Keratinocyte (primary cell): ENCODE data around the gene PDILT. TPM values are rescaled to one million over a fixed set of nuclear protein-coding genes. Genes with fewer than 3 reads are reported as not detected.

Experiments used
- DNase-seq: peaks from one replicate; pipeline ENCODE4 v3.0.0-alpha.2; 2011; ENCODE audit warnings: low read depth, missing footprints, low spot score
- FAIRE-seq: peaks from 2 replicates; lab custom pipeline; 2011; peaks lifted over from hg19 to GRCh38; lab: Jason Lieb, UNC
- H2AFZ ChIP-seq: 2 replicates; pipeline ENCODE4 v1.6.0; 2012; ENCODE audit warnings: low read length, control low read depth, inconsistent platforms; ENCODE audit not compliant: control insufficient read depth
- H3K27ac ChIP-seq: 2 replicates; pipeline ENCODE4 v1.5.1; 2011; ENCODE audit warnings: low read length; ENCODE audit not compliant: control insufficient read depth, insufficient read depth
- H3K27me3 ChIP-seq: 3 replicates; pipeline ENCODE4 v1.6.0; 2011; ENCODE audit warnings: low read length; ENCODE audit not compliant: control insufficient read depth, insufficient read depth; ENCODE audit errors: extremely low read depth
- H3K36me3 ChIP-seq, 2 experiments: 2 replicates in 1 of 2; 3 replicates in 1 of 2; pipeline ENCODE4 v1.5.1; 2011; ENCODE audit warnings: low read length in 2 of 2, mild to moderate bottlenecking in 1 of 2; ENCODE audit not compliant: control insufficient read depth in 2 of 2, insufficient read depth in 2 of 2; ENCODE audit errors: extremely low read depth in 1 of 2
- H3K4me1 ChIP-seq: 3 replicates; pipeline ENCODE4 v1.5.1; 2011; ENCODE audit warnings: low read length; ENCODE audit not compliant: control insufficient read depth, insufficient read depth; ENCODE audit errors: extremely low read depth
- H3K4me2 ChIP-seq: 3 replicates; pipeline ENCODE4 v1.6.0; 2011; ENCODE audit warnings: low read depth, low read length; ENCODE audit not compliant: control insufficient read depth, insufficient read depth; ENCODE audit errors: extremely low read depth
- H3K4me3 ChIP-seq, 3 experiments: fragments of 200-600 bp in 1 of 3; sonication (generic) in 1 of 3; 2 replicates in 2 of 3; 3 replicates in 1 of 3; pipeline ENCODE4 v1.5.1; 2011 to 2016; ENCODE audit warnings: low read length in 3 of 3, mild to moderate bottlenecking in 3 of 3, control low read depth in 2 of 3, inconsistent platforms in 1 of 3, low read depth in 1 of 3, mixed read lengths in 1 of 3, mixed run types in 1 of 3, moderate library complexity in 1 of 3; ENCODE audit not compliant: control insufficient read depth in 2 of 3, insufficient read depth in 2 of 3; ENCODE audit errors: extremely low read depth in 1 of 3
- H3K79me2 ChIP-seq: 2 replicates; pipeline ENCODE4 v1.6.0; 2012; ENCODE audit warnings: low read length; ENCODE audit not compliant: control insufficient read depth, insufficient read depth
- H3K9ac ChIP-seq: 3 replicates; pipeline ENCODE4 v1.6.0; 2011; ENCODE audit warnings: low read length; ENCODE audit not compliant: control insufficient read depth, insufficient read depth; ENCODE audit errors: extremely low read depth
- H3K9me1 ChIP-seq: 3 replicates; pipeline ENCODE4 v1.6.0; 2011; ENCODE audit warnings: low read length; ENCODE audit not compliant: control insufficient read depth, insufficient read depth; ENCODE audit errors: extremely low read depth
- H3K9me3 ChIP-seq: 2 replicates; pipeline ENCODE4 v1.5.1; 2012; ENCODE audit warnings: low read depth, low read length; ENCODE audit not compliant: control insufficient read depth
- H4K20me1 ChIP-seq: 3 replicates; pipeline ENCODE4 v1.6.0; 2011; ENCODE audit warnings: low read length; ENCODE audit not compliant: control insufficient read depth, insufficient read depth; ENCODE audit errors: extremely low read depth
- EZH2 ChIP-seq: IDR thresholded peaks from one replicate; pipeline ENCODE4 v1.6.1; 2012; ENCODE audit warnings: inconsistent platforms, mild to moderate bottlenecking, low read length, moderate library complexity
- dilution Hi-C: fragments of 300-500 bp; cut with MboI; formaldehyde crosslinking; loops from one replicate; pipeline ENCODE4 v1.7.0; 2020; ENCODE audit warnings: low sequenced_read_pairs; ENCODE audit not compliant: extremely low pct_ligation_motif_present
- polyA plus RNA-seq, 5 experiments: library from polyadenylated mRNA; depleted of rRNA in 3 of 5; stranded (reverse) in 3 of 5; stranded (forward) in 1 of 5; unstranded in 1 of 5; fragments of >200 nt; gene quantifications; 1 replicate in 1 of 5; 2 replicates in 3 of 5; 3 replicates in 1 of 5; pipeline versions ENCODE4 v1.2.1 to v1.2.3, GENCODE V29; 2011 to 2012; ENCODE audit warnings: missing spikeins in 2 of 5, low read depth in 1 of 5, low replicate concordance in 1 of 5
- TF ChIP-seq, protein P1 (sequence below), 3 experiments: IDR thresholded peaks in 1 of 3; conservative IDR thresholded peaks in 1 of 3; optimal IDR thresholded peaks in 1 of 3; 2 replicates in 2 of 3; 3 replicates in 1 of 3; pipeline versions ENCODE3 to v1.5.1; 2011; ENCODE audit warnings: low read length in 3 of 3, mild to moderate bottlenecking in 3 of 3, moderate library complexity in 2 of 3, control low read depth in 1 of 3, inconsistent platforms in 1 of 3; ENCODE audit not compliant: insufficient read depth in 2 of 3; ENCODE audit errors: extremely low read depth in 1 of 3

PDILT gene
- polyA plus RNA-seq, 1 donor (not counting 4 experiments of a cell fraction or from before 2014, with no cell fraction given): not detected

DNA sequence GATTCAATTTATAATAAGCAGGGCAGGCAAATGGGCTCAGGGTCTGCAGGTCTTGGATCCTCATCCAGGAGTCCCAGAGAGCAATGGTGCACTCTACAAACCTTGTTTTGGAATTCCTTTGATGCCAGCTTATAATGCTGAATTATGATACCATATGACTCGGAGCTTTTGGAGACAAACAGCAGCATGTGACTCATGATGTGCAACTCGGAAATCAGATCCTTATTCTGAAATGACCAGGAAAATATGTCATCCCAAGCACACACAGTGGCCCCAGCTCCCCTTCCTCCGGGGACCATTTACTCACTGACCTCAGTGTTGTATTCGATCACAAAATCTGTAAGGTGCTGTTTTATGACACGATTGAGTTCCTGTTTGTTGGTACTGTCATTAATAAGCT, 31.8 kb downstream of the PDILT start:
- Histone ChIP-seq H3K36me3 (no peaks in the 10 kb centered on the region), H3K9me3 (no peaks in the 10 kb centered on the region), H2AFZ (no peak overlapping the region), H3K4me3 (no peak overlapping the region), H3K9me1 (no peaks in the 10 kb centered on the region), H3K27me3 (no peaks in the 10 kb centered on the region), H3K79me2 (no peaks in the 10 kb centered on the region), H4K20me1 (no peaks in the 10 kb centered on the region), H3K27ac (no peak overlapping the region), H3K4me1 (no peaks in the 10 kb centered on the region), H3K4me2 (no peak overlapping the region), H3K9ac (no peak overlapping the region)
- DNase-seq (no peak), FAIRE-seq (no peak)
- TF ChIP-seq, protein P1, sequence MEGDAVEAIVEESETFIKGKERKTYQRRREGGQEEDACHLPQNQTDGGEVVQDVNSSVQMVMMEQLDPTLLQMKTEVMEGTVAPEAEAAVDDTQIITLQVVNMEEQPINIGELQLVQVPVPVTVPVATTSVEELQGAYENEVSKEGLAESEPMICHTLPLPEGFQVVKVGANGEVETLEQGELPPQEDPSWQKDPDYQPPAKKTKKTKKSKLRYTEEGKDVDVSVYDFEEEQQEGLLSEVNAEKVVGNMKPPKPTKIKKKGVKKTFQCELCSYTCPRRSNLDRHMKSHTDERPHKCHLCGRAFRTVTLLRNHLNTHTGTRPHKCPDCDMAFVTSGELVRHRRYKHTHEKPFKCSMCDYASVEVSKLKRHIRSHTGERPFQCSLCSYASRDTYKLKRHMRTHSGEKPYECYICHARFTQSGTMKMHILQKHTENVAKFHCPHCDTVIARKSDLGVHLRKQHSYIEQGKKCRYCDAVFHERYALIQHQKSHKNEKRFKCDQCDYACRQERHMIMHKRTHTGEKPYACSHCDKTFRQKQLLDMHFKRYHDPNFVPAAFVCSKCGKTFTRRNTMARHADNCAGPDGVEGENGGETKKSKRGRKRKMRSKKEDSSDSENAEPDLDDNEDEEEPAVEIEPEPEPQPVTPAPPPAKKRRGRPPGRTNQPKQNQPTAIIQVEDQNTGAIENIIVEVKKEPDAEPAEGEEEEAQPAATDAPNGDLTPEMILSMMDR (optimal IDR thresholded peaks at IDR 0.05 in 1 of 3, IDR thresholded peaks at IDR 0.05 in 1 of 3, conservative IDR thresholded peaks at IDR 0.05 in 1 of 3; ENCODE audit: extremely low read depth in 1 of 3, insufficient read depth in 2 of 3, low read length in 3 of 3): no peak
- TF ChIP-seq EZH2: no peak
- dilution Hi-C loops: no loop called here

DNA sequence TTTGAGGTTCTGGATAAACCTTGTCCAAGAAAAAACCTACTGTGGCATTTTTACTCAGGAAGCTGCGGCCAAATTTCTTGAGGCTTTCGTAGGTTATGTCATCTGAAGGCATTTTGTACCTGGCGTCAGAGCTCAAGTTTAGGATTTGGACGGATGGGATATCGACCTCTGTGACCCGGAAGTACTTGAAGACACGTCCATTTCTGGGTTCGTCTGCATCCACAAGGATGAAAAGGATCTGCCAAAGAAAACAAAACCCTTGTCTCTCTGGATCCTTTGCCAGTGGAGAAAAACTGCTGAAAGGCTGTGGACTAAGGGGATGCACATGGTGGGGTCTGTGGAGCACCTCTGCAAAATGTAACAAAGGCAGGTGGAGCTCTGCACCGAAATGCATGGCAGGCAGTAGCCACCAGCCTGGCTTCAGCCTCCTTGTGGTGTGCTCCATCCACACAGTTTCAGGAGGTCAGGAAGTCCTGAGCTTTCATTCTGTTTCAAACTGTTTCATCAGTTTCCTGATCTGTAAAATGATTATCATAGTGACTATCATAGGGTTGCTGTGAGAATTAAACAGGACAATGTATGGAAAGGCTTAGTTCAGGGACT, 35.0 kb downstream of the PDILT start:
- FAIRE-seq (no peak), DNase-seq (no peak)
- Histone ChIP-seq H3K4me2 (no peak overlapping the region), H3K9me1 (no peaks in the 10 kb centered on the region), H3K4me3 (no peak overlapping the region), H4K20me1 (no peaks in the 10 kb centered on the region), H3K9ac (no peak overlapping the region), H3K79me2 (no peaks in the 10 kb centered on the region), H3K4me1 (no peaks in the 10 kb centered on the region), H3K9me3 (no peaks in the 10 kb centered on the region), H2AFZ (no peak overlapping the region), H3K36me3 (no peaks in the 10 kb centered on the region), H3K27me3 (no peaks in the 10 kb centered on the region), H3K27ac (no peak overlapping the region)
- TF ChIP-seq, protein P1 (optimal IDR thresholded peaks at IDR 0.05 in 1 of 3, IDR thresholded peaks at IDR 0.05 in 1 of 3, conservative IDR thresholded peaks at IDR 0.05 in 1 of 3; ENCODE audit: extremely low read depth in 1 of 3, insufficient read depth in 2 of 3, low read length in 3 of 3): no peak
- TF ChIP-seq EZH2: no peak
- dilution Hi-C loops: no loop called here
